Measurements from ENCODE around the gene FUT7.

FUT7 gene

GRCh38 chr9:137038916-137039315 is 7.0 kb upstream of the FUT7 start:
- Histone ChIP-seq H3K9ac (ENCODE audit: low read length) (no peak overlapping the region), H3K36me3 (ENCODE audit: low read length) (no peaks in the 10 kb centered on the region)

GRCh38 chr9:137037483-137037882 is 5.6 kb upstream of the FUT7 start:
- H3K9ac ChIP-seq (ENCODE audit: low read length), result no peak overlapping the region
- H3K79me2 ChIP-seq (ENCODE audit: insufficient read depth, low read length), result no peaks in the 10 kb centered on the region
- H2AFZ ChIP-seq (ENCODE audit: low read depth, low read length, severe bottlenecking), result no peak overlapping the region
- no peak overlapping the region for H3K27ac ChIP-seq (ENCODE audit: low read depth, low read length)
- no peak for TF ChIP-seq EZH2phosphoT487 (conservative IDR thresholded peaks at IDR 0.05; ENCODE audit: low read length)
- no peak for TF ChIP-seq CTCF (IDR thresholded peaks at IDR 0.05; ENCODE audit: insufficient read depth, low read length, poor library complexity, severe bottlenecking)
- no peaks in the 10 kb centered on the region for H3K9me2 ChIP-seq (replicated peaks; ENCODE audit: insufficient read depth, low read length)
- no peaks in the 10 kb centered on the region for H3K36me3 ChIP-seq (ENCODE audit: low read length)
- no peaks in the 10 kb centered on the region for H3K9me3 ChIP-seq (ENCODE audit: insufficient read depth, low read length)
- H3K27me3 ChIP-seq (ENCODE audit: low read length), result no peaks in the 10 kb centered on the region
- no peak overlapping the region for H3K4me3 ChIP-seq (ENCODE audit: insufficient read depth, low read length, poor library complexity, severe bottlenecking)
- no peaks in the 10 kb centered on the region for H4K20me1 ChIP-seq (ENCODE audit: low read depth, low read length)
- no peaks in the 10 kb centered on the region for H3F3A ChIP-seq (ENCODE audit: insufficient read depth)
- no peak overlapping the region for H3K4me2 ChIP-seq (ENCODE audit: low read depth, low read length, poor library complexity, severe bottlenecking)

More at GRCh38 chr9:137038916-137039315, 7.0 kb upstream of the FUT7 start:
- Histone ChIP-seq H2AFZ (ENCODE audit: low read depth, low read length, severe bottlenecking) (no peak overlapping the region), H3K4me3 (ENCODE audit: insufficient read depth, low read length, poor library complexity, severe bottlenecking) (no peak overlapping the region), H3K9me3 (ENCODE audit: insufficient read depth, low read length) (no peaks in the 10 kb centered on the region), H3F3A (ENCODE audit: insufficient read depth) (no peaks in the 10 kb centered on the region), H3K79me2 (ENCODE audit: insufficient read depth, low read length) (no peaks in the 10 kb centered on the region), H3K27ac (ENCODE audit: low read depth, low read length) (no peak overlapping the region), H3K4me2 (ENCODE audit: low read depth, low read length, poor library complexity, severe bottlenecking) (no peak overlapping the region), H4K20me1 (ENCODE audit: low read depth, low read length) (no peaks in the 10 kb centered on the region), H3K27me3 (ENCODE audit: low read length) (no peaks in the 10 kb centered on the region), H3K9me2 (replicated peaks; ENCODE audit: insufficient read depth, low read length) (no peaks in the 10 kb centered on the region)
- no peak for TF ChIP-seq CTCF (IDR thresholded peaks at IDR 0.05; ENCODE audit: insufficient read depth, low read length, poor library complexity, severe bottlenecking)
- TF ChIP-seq EZH2phosphoT487 (conservative IDR thresholded peaks at IDR 0.05; ENCODE audit: low read length), result no peak

- Histone ChIP-seq H3K9me2 (replicated peaks; ENCODE audit: insufficient read depth, low read length) (no peaks in the 10 kb centered on the region), H3K79me2 (ENCODE audit: insufficient read depth, low read length) (no peaks in the 10 kb centered on the region), H3K27me3 (ENCODE audit: low read length) (no peaks in the 10 kb centered on the region), H3K9me3 (ENCODE audit: insufficient read depth, low read length) (no peaks in the 10 kb centered on the region), H3K36me3 (ENCODE audit: low read length) (no peaks in the 10 kb centered on the region), H4K20me1 (ENCODE audit: low read depth, low read length) (no peaks in the 10 kb centered on the region), H3K4me3 (ENCODE audit: insufficient read depth, low read length, poor library complexity, severe bottlenecking) (no peak overlapping the region), H3K27ac (ENCODE audit: low read depth, low read length) (no peak overlapping the region), H2AFZ (ENCODE audit: low read depth, low read length, severe bottlenecking) (no peak overlapping the region), H3K9ac (ENCODE audit: low read length) (no peak overlapping the region), H3F3A (ENCODE audit: insufficient read depth) (no peaks in the 10 kb centered on the region), H3K4me2 (ENCODE audit: low read depth, low read length, poor library complexity, severe bottlenecking) (no peak overlapping the region)
- no peak for TF ChIP-seq EZH2phosphoT487 (conservative IDR thresholded peaks at IDR 0.05; ENCODE audit: low read length)
- no peak for TF ChIP-seq CTCF (IDR thresholded peaks at IDR 0.05; ENCODE audit: insufficient read depth, low read length, poor library complexity, severe bottlenecking)
Measured at GRCh38 chr9:137037035-137037434, 5.1 kb upstream of the FUT7 start.

Data from SU-DHL-6 (cell line).